Urinary bladder (tissue), 4 donors: ENCODE measurements around the gene AMPD3. TPM values are rescaled to one million over a fixed set of nuclear protein-coding genes. Genes with fewer than 3 reads are reported as not detected.

Source experiments
- DNase-seq: peaks from one replicate; pipeline ENCODE4 v3.0.0-alpha.2; 2015; ENCODE audit errors: extremely low spot score
- H3K27ac ChIP-seq: one replicate; pipeline ENCODE4 v1.5.1; 2013; ENCODE audit warnings: low read depth, mild to moderate bottlenecking, moderate library complexity
- H3K36me3 ChIP-seq: one replicate; pipeline ENCODE4 v1.6.1; 2013; ENCODE audit warnings: mild to moderate bottlenecking, moderate library complexity; ENCODE audit not compliant: insufficient read depth
- H3K4me1 ChIP-seq: one replicate; pipeline ENCODE4 v1.6.1; 2013; ENCODE audit warnings: mild to moderate bottlenecking, moderate library complexity; ENCODE audit not compliant: insufficient read depth
- H3K4me3 ChIP-seq: one replicate; pipeline ENCODE4 v1.5.1; 2013; ENCODE audit warnings: low read depth, low read length
- WGBS: extraction: QIAGEN DNeasy Blood & Tissue Kit; methylation state at CpG from one replicate; pipeline ENCODE4 v1.1.7; 2013; 5-methylcytosine and 5-hydroxymethylcytosine counted together
- polyA plus RNA-seq: library from polyadenylated mRNA; stranded (reverse); fragments of 200-250 nt; gene quantifications from one replicate; pipeline ENCODE4 v1.2.3, GENCODE V29; 2013
- total RNA-seq: library from RNA; depleted of rRNA; stranded (reverse); fragments of >200 nt; gene quantifications from one replicate; pipeline ENCODE4 v1.2.3, GENCODE V29; 2014
- donor health status: healthy with polysubstance abuse.
- donor health status: healthy.

Gene AMPD3
- total and polyA plus RNA-seq, 2 donors = 2.4 to 5.2 TPM

- Histone ChIP-seq H3K4me3 (no peak overlapping the region), H3K27ac (no peak overlapping the region), H3K36me3 (no peaks in the 10 kb centered on the region), H3K4me1 (no peaks in the 10 kb centered on the region)
- WGBS = 90% methylated on average over 2 of the region's 2 CpGs
- no peak for DNase-seq
Measured at GRCh38 chr11:10520562-10520961, 65.5 kb downstream of the AMPD3 start.

DNA sequence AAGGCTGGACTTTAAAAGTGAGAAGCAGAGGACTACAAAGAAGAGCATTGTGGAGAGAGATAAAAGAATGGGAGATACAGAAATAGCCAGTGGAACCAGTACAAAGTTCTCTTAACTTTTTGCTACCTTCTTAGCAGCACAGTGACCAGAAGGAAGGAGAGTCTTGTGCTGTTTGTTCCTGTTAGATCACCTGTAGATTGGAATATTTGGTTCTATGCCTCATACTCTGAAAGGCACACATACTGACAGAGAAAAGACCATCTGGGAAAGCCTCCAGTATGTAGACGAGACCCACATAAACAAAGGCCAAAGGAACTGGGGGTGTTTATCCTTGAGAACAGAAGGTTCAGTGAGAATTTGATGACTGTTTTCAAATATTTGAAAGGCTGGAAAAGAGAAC lies 67.2 kb downstream of the AMPD3 start:
- WGBS = 39% methylated on average over 1 of the region's 1 CpG
- Histone ChIP-seq H3K4me1 (no peaks in the 10 kb centered on the region), H3K36me3 (no peaks in the 10 kb centered on the region), H3K27ac (no peak overlapping the region), H3K4me3 (no peak overlapping the region)
- no peak for DNase-seq

DNA sequence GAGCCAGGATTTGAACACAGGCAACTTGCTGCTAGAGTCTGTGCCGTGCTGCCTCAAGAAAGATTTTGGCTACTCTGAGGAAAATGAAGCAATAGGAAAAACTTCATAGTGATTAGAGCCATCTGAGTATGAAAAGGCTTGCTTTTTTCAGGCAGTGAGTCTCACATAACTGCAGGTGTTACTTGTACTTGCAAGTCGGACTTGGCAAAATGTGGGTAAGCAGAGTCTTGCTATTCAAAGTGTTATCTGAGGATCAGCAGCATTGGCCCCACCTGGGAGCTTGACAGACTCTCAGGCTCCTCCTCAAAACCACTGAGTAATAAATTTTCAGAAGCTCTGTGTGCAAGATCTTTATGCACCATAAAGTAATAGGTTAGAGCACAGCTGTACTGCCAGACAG lies 67.9 kb downstream of the AMPD3 start:
- no peak overlapping the region for H3K4me3 ChIP-seq
- no peak overlapping the region for H3K27ac ChIP-seq
- H3K4me1 ChIP-seq = no peaks in the 10 kb centered on the region
- DNase-seq = peak; percentile 36
- WGBS = 62% methylated on average over 2 of the region's 2 CpGs
- H3K36me3 ChIP-seq = peaks cover 2% of the 10 kb centered on the region

GRCh38 chr11:10524471-10524870 lies 69.4 kb downstream of the AMPD3 start:
- Histone ChIP-seq H3K4me3 (no peak overlapping the region), H3K4me1 (no peaks in the 10 kb centered on the region), H3K36me3 (peaks cover 4% of the 10 kb centered on the region), H3K27ac (no peak overlapping the region)
- DNase-seq = no peak
- WGBS = 52% methylated on average over 1 of the region's 1 CpG

DNA sequence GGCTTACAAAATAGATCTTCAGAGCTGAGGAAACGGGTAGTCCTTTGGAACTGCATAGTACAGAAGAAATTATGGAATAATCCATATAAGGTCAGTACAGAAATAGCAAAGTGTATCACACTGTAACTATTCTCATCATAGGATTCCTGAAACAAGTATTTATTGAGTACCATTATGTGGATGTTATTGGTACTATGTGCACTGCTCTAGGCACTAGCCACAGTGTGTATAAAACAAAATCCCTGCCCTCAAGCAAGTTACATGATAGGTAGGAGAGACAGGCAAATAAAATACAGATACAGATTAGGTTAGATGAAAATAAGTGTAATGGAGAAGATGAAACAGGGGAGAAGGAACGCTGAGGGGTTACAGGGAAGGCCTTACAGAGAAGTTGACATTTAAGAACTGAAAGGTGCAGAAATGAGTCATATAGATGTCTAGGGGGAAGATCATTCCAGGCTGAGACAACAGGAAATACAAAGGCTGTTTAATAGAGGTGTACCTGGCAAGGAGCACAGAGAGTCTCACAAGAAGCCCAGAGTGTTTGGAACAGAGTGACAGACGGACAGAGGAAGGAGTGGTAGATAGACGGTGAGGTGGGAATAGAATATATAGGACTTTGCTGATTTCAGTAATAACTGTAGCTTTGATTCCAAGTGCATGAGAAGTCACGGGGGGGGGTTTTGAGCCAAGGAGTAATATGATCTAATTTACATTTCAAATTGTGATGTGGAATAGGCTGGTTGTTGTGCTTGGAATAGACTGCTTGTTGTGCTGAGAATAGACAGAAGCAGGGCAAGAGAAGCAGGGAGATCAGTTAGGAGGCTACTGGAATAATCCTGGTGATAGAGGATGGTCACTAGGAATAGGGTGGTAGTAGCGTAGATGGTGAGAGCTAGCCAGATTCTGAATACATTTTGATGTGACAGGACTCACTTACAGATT lies 72.2 kb downstream of the AMPD3 start:
- Histone ChIP-seq H3K36me3 (peaks cover 4% of the 10 kb centered on the region), H3K4me1 (no peaks in the 10 kb centered on the region), H3K27ac (peak overlapping the region; percentile 32), H3K4me3 (no peak overlapping the region)
- WGBS = 75% methylated on average over 6 of the region's 6 CpGs
- no peak for DNase-seq

GRCh38 chr11:10528121-10528520 lies 73.1 kb downstream of the AMPD3 start:
- H3K4me3 ChIP-seq = no peak overlapping the region
- no peak for DNase-seq
- H3K27ac ChIP-seq = no peak overlapping the region
- H3K4me1 ChIP-seq = no peaks in the 10 kb centered on the region
- peaks cover 4% of the 10 kb centered on the region for H3K36me3 ChIP-seq

- peaks cover 4% of the 10 kb centered on the region for H3K36me3 ChIP-seq
- H3K4me1 ChIP-seq = no peaks in the 10 kb centered on the region
- DNase-seq = no peak
- H3K27ac ChIP-seq = no peak overlapping the region
- WGBS = 87% methylated on average over 2 of the region's 2 CpGs
- H3K4me3 ChIP-seq = no peak overlapping the region
Measured at GRCh38 chr11:10529279-10529678, 74.2 kb downstream of the AMPD3 start.

DNA sequence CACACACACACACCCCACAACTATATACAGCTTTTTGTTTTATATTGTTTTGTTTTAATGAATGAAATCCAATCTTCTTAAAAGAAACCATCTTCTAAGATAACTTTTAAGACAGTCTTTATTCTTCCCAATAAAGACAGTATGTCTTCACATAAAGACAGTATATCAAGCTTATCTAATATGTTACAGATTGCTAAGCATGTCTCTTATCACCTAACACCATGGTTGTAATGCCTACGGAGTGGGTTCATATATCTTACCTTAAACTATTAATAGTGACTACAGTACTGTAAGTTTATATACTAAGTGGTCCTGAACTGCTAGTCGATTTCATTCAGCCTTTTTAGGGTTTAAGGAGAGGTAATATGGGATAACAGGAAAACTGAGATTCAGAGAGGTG lies 77.5 kb downstream of the AMPD3 start:
- H3K4me3 ChIP-seq = no peak overlapping the region
- H3K4me1 ChIP-seq = peaks cover 2% of the 10 kb centered on the region
- H3K27ac ChIP-seq = no peak overlapping the region
- DNase-seq = no peak
- peaks cover 4% of the 10 kb centered on the region for H3K36me3 ChIP-seq
- 41% methylated on average over 2 of the region's 2 CpGs for WGBS

GRCh38 chr11:10533323-10533722 lies 78.3 kb downstream of the AMPD3 start:
- H3K4me3 ChIP-seq = no peak overlapping the region
- DNase-seq = no peak
- H3K36me3 ChIP-seq = peaks cover 2% of the 10 kb centered on the region
- H3K4me1 ChIP-seq = peaks cover 2% of the 10 kb centered on the region
- no peak overlapping the region for H3K27ac ChIP-seq

DNA sequence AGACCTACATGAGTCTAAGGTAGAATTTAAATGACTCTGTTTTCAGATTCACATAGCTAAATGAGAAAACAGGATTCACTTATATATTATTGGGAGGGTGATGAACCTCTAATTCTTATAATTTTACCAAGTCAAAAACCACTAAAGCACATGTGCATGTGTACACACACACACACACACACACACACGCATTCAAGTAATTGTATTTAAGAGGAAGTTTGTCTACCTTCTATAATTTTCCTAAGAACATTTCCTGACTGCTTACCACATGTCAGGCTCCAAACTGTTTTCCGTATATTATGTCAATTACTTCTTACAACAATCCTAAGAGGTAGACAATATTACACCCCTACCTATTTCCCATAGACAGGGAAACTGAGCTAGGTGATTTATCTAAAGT lies 79.3 kb downstream of the AMPD3 start:
- DNase-seq = no peak
- no peak overlapping the region for H3K27ac ChIP-seq
- H3K4me3 ChIP-seq = no peak overlapping the region
- 84% methylated on average over 2 of the region's 2 CpGs for WGBS
- no peaks in the 10 kb centered on the region for H3K36me3 ChIP-seq
- peaks cover 2% of the 10 kb centered on the region for H3K4me1 ChIP-seq

DNA sequence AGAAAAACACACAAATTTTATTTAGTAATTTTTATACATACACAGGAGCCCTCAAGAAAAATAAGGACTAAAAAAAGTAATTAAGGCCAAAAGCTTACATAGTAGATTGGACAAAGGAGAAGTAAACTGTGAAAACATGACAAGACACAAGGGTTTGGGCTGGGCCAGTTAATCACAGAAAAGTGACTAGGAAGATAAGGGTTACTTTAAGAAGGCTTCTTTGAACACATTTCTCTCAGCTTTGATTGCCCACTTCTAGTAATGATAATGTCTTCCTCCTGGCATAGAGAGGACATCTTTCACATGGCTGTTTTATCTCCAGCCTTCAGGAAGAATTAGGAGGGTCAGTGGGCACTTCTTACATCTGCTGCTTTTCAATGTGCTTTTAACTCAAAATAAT lies 82.5 kb downstream of the AMPD3 start:
- no peak overlapping the region for H3K27ac ChIP-seq
- no peak overlapping the region for H3K4me3 ChIP-seq
- no peaks in the 10 kb centered on the region for H3K36me3 ChIP-seq
- H3K4me1 ChIP-seq = peaks cover 2% of the 10 kb centered on the region
- no peak for DNase-seq

DNA sequence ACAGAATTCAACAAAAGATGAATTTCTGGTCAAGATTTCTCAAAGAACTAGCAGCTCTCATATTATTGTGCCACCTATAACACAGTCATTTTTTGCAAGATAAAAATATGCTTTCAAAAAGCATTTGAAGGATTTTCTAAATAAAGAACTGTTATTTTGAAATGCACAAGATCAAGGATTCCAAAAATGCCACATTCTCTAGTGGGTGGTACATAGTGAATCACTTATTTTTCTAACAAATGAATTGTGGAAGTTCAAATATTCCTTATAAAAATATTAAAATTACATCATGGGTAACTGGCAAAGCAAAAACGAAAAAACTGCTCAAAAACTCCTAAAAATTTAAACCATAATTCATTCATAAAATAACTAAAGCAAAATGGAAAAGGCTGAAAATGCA lies 83.9 kb downstream of the AMPD3 start:
- H3K36me3 ChIP-seq = no peaks in the 10 kb centered on the region
- H3K27ac ChIP-seq = no peak overlapping the region
- no peak for DNase-seq
- 82% methylated on average over 1 of the region's 1 CpG for WGBS
- H3K4me1 ChIP-seq = peaks cover 2% of the 10 kb centered on the region
- H3K4me3 ChIP-seq = no peak overlapping the region

GRCh38 chr11:10539339-10539738 lies 84.3 kb downstream of the AMPD3 start:
- DNase-seq = no peak
- Histone ChIP-seq H3K4me1 (peaks cover 2% of the 10 kb centered on the region), H3K36me3 (no peaks in the 10 kb centered on the region), H3K4me3 (no peak overlapping the region), H3K27ac (no peak overlapping the region)

- Histone ChIP-seq H3K4me3 (peak overlapping the region; percentile 74), H3K4me1 (peaks cover 2% of the 10 kb centered on the region), H3K36me3 (no peaks in the 10 kb centered on the region), H3K27ac (peak overlapping the region; percentile 93)
- no peak for DNase-seq
- WGBS = under 1% methylated on average over 25 of the region's 25 CpGs
Measured at GRCh38 chr11:10540546-10540914, 85.5 kb downstream of the AMPD3 start.
